NT2/D1 (cell line): ENCODE data around the gene UGT1A4.

Source experiments
- DNase-seq: peaks from one replicate; pipeline ENCODE4 v3.0.0-alpha.2; 2011; ENCODE audit warnings: low read depth, low spot score
- H3K27me3 ChIP-seq: 2 replicates; pipeline ENCODE4 v1.6.0; 2011; ENCODE audit warnings: mild to moderate bottlenecking; ENCODE audit not compliant: insufficient read length, insufficient read depth
- H3K36me3 ChIP-seq: 2 replicates; pipeline ENCODE4 v1.6.1; 2011; ENCODE audit warnings: mild to moderate bottlenecking, low read length, mixed read lengths; ENCODE audit not compliant: insufficient read depth, insufficient read length
- H3K4me1 ChIP-seq: 2 replicates; pipeline ENCODE4 v1.5.1; 2011; ENCODE audit not compliant: insufficient read depth, insufficient read length
- H3K4me3 ChIP-seq: 2 replicates; pipeline ENCODE4 v1.5.1; 2011; ENCODE audit warnings: low read depth; ENCODE audit not compliant: insufficient read length
- H3K9ac ChIP-seq: 2 replicates; pipeline ENCODE4 v1.6.0; 2011; ENCODE audit warnings: low read depth; ENCODE audit not compliant: insufficient read length
- H3K9me3 ChIP-seq: 2 replicates; pipeline ENCODE4 v1.5.1; 2011; ENCODE audit warnings: mild to moderate bottlenecking, low read length; ENCODE audit not compliant: insufficient read depth
- SUZ12 ChIP-seq: IDR thresholded peaks from 2 replicates; pipeline ENCODE4 v1.6.1; 2011; ENCODE audit not compliant: insufficient read length, insufficient read depth; ENCODE audit errors: extremely low read depth
- YY1 ChIP-seq: IDR thresholded peaks from 2 replicates; pipeline ENCODE4 v1.6.1; 2011; ENCODE audit not compliant: insufficient read length, insufficient read depth
- ZNF274 ChIP-seq: IDR thresholded peaks from 2 replicates; pipeline ENCODE4 v1.6.1; 2011; ENCODE audit warnings: mild to moderate bottlenecking, low read depth, low read length

UGT1A4 gene

GRCh38 chr2:233803994-233804393, 85.5 kb downstream of the UGT1A4 start:
- Histone ChIP-seq H3K4me3 (no peak overlapping the region), H3K9me3 (no peaks in the 10 kb centered on the region; the same call in 1 of the 2 replicates), H3K36me3 (no peaks in the 10 kb centered on the region), H3K4me1 (peaks cover 3% of the 10 kb centered on the region), H3K9ac (no peak overlapping the region), H3K27me3 (peaks cover 4% of the 10 kb centered on the region)
- TF ChIP-seq SUZ12 (no peak), YY1 (no peak)
- DNase-seq: no peak

- no peaks in the 10 kb centered on the region for H3K36me3 ChIP-seq
- no peak for DNase-seq
- no peak overlapping the region for H3K9ac ChIP-seq
- no peaks in the 10 kb centered on the region; the same call in 1 of the 2 replicates for H3K9me3 ChIP-seq
- no peaks in the 10 kb centered on the region for H3K4me1 ChIP-seq
- TF ChIP-seq SUZ12 (no peak), YY1 (no peak), ZNF274 (no peak)
- no peak overlapping the region for H3K4me3 ChIP-seq
- H3K27me3 ChIP-seq: peaks cover 4% of the 10 kb centered on the region
These were observed 88.8 kb downstream of the UGT1A4 start for GRCh38 chr2:233807215-233807865.

- Histone ChIP-seq H3K4me3 (no peak overlapping the region), H3K36me3 (no peaks in the 10 kb centered on the region), H3K27me3 (peaks cover 4% of the 10 kb centered on the region), H3K4me1 (no peaks in the 10 kb centered on the region), H3K9ac (no peak overlapping the region), H3K9me3 (no peaks in the 10 kb centered on the region; the same call in 1 of the 2 replicates)
- no peak for TF ChIP-seq ZNF274
- no peak for TF ChIP-seq YY1
- no peak for TF ChIP-seq SUZ12
- DNase-seq: no peak
These were observed 89.7 kb downstream of the UGT1A4 start for GRCh38 chr2:233807966-233808935.

GRCh38 chr2:233810385-233810784, 91.8 kb downstream of the UGT1A4 start:
- TF ChIP-seq ZNF274 (no peak), SUZ12 (no peak), YY1 (no peak)
- H3K4me3 ChIP-seq: no peak overlapping the region
- no peak for DNase-seq
- no peak overlapping the region for H3K9ac ChIP-seq
- no peaks in the 10 kb centered on the region for H3K4me1 ChIP-seq
- H3K9me3 ChIP-seq: no peaks in the 10 kb centered on the region; the same call in 1 of the 2 replicates
- H3K36me3 ChIP-seq: no peaks in the 10 kb centered on the region
- no peaks in the 10 kb centered on the region for H3K27me3 ChIP-seq

- H3K4me3 ChIP-seq: no peak overlapping the region
- no peaks in the 10 kb centered on the region for H3K27me3 ChIP-seq
- H3K36me3 ChIP-seq: no peaks in the 10 kb centered on the region
- TF ChIP-seq YY1 (no peak), SUZ12 (no peak), ZNF274 (no peak)
- H3K9me3 ChIP-seq: no peaks in the 10 kb centered on the region; the same call in 1 of the 2 replicates
- no peaks in the 10 kb centered on the region for H3K4me1 ChIP-seq
- H3K9ac ChIP-seq: no peak overlapping the region
- no peak for DNase-seq
These were observed 92.6 kb downstream of the UGT1A4 start for GRCh38 chr2:233811087-233811486.

- TF ChIP-seq SUZ12: no peak
- TF ChIP-seq YY1: no peak
- TF ChIP-seq ZNF274: no peak
- no peaks in the 10 kb centered on the region for H3K27me3 ChIP-seq
- no peaks in the 10 kb centered on the region for H3K4me1 ChIP-seq
These were observed 93.2 kb downstream of the UGT1A4 start for GRCh38 chr2:233811732-233812131.

More at GRCh38 chr2:233811732-233812131, 93.2 kb downstream of the UGT1A4 start:
- no peak for DNase-seq
- Histone ChIP-seq H3K36me3 (no peaks in the 10 kb centered on the region), H3K4me3 (no peak overlapping the region), H3K9ac (no peak overlapping the region), H3K9me3 (no peaks in the 10 kb centered on the region)
